NCI-H1436 treated with DMSO at 0.1 percent for 48 hours (cell line): ENCODE data around the gene ZSCAN22.
A peak's percentile ranks its signal among the peaks of the same experiment; 100 is the strongest.

Experiments
- DNase-seq: peaks from one replicate; lab custom pipeline; 2025; lab: John Stamatoyannopoulos, UW

ZSCAN22 gene

DNA sequence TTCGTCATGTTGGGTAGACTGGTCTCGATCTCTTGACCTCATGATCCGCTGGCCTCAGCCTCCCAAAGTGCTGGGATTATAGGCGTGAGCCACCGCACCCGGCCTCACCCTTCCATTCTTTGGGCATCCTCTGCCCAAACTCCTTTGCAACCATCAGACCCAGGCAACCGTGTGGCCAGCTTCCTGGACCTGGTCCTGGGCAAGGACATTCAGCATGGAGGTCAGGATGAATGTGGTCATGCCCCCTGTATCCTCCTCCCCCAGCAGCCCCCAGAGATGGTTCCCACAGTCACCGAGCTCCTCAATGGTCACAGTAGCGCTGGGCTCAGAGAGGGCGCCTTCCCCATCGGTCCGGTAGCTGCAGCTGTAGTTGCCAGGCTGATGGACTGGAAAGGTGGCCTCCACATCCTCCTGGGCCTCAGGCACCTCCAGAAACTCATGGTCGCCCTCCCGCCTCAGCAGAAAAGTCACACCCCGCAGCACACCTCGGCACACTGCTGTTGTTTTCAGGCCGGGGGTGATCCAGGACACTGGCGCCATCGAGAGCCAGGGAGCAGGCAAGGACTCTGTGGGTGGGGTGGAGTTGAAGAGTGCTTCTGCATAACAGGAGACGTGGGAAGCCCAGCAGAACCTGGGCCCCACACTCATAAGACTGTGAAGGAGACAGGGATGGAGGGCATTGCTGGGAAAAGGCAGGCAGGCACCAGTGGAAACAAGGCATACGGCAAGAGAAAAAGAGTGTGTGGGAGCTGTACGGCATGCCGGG is 25.4 kb downstream of the ZSCAN22 start:
- DNase-seq: no peak

- DNase-seq: no peak
These were observed 26.2 kb downstream of the ZSCAN22 start, which contains the start of gene A1BG for GRCh38 chr19:58352760-58353671. Gene A1BG, minus strand, starts transcription at chr19:58353492. Its CDS starts 55 bp downstream, at chr19:58353437.

DNA sequence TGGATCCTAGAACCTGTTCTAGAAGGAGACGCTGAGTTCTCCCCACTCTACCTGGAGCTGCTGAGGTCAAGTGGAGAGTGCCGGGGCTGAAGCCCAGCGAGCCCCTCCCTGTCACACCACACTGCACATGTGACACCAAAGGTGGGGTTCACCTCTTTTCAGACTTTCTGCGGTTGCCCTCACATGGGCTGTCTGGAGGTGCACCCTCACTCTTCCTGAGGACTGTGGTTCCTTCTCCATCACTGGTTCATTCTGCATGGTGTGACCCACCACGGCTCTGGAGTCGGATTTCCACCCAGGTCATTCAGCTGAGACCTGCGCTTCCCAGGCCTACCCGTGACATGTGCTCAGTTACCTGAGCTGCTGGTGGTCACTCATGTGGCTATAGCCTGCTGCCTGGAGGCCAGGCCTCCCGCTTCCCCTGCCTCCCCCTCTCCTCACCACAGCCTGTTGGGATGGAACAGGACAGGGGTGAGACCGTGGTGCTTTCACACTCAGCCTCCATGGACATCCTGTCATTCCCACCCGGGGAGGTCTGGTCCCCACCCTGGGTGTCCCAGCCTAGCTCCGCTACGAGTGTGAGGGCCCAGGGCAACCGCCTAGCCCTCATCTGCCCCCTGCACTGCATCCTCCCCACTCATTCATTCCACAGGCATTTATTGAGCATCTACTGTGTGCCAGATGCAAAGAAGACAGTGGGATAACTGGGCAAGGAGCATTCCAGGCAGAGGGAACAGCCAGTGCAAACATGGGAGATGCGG is 27.1 kb downstream of the ZSCAN22 start:
- no peak for DNase-seq

GRCh38 chr19:58354478-58355030 is 27.8 kb downstream of the ZSCAN22 start:
- DNase-seq: no peak

GRCh38 chr19:58355215-58355796 is 28.5 kb downstream of the ZSCAN22 start:
- DNase-seq: no peak

DNA sequence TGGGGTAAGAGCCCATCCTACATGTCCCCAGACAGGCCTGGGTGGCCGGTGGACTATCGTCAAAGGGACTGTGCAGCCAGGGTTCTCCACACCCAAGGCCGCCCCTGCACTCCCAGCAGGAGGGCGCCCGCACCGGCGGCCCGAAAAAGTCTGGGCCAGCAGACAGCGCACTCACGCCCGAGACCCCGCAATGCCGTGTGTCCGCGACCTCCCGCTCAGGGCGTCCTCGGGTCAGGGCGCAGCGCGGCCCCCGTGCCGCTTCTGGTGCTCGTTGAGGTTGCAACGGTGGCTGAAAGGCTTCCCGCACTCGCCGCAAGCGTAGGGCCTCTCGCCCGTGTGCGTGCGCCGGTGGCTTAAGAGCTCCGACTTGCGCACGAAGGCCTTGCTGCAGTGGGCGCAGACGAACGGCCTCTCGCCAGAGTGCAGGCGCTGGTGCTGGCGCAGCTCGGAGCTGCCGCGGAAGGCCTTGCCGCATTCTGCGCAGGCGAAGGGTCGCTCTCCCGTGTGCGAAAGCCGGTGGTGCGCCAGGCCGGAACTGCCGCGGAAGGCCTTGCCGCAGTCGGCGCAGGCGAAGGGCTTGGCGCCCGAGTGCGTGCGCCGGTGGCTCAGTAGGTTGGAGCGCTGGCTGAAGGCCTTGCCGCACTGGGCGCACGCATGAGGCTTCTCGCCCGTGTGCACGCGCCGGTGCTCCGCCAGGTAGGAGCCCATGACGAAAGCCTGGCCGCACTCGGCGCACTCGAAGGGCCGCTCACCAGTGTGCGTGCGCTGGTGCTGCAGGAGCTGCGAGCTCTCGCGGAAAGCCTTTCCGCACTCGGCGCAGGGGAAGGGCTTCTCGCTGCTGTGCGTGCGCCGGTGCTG is 29.3 kb downstream of the ZSCAN22 start:
- DNase-seq: no peak

GRCh38 chr19:58356766-58357480 is 30.1 kb downstream of the ZSCAN22 start:
- DNase-seq: no peak

- DNase-seq: no peak
These were observed 30.8 kb downstream of the ZSCAN22 start for GRCh38 chr19:58357481-58358145.

DNA sequence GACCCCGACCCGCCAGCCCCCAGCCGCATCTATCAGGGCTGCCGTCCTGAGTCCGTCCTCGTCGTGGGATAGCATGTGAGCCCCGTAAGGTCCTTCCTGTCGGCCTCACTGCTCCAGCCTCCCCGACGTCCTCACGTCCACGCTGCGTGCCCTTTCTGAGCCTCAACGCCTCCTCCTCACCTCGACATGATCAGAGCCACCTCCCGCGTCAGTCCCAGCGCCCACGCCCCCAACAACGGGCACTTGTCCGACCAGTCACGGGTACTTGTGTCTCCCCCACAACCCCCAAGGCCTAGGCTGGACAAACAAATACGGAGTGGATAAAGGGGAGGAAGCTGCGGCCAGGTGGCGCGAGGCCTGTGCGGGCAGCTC is 35.1 kb downstream of the ZSCAN22 start:
- DNase-seq: no peak

- DNase-seq: peak; percentile 92
These were observed 35.6 kb downstream of the ZSCAN22 start, which contains the start of gene ZNF497 for GRCh38 chr19:58362272-58362994. Gene ZNF497, minus strand, starts transcription at chr19:58362751. Its CDS starts 5,116 bp downstream, at chr19:58357635.

- no peak for DNase-seq
These were observed 37.4 kb downstream of the ZSCAN22 start for GRCh38 chr19:58364146-58364545.

DNA sequence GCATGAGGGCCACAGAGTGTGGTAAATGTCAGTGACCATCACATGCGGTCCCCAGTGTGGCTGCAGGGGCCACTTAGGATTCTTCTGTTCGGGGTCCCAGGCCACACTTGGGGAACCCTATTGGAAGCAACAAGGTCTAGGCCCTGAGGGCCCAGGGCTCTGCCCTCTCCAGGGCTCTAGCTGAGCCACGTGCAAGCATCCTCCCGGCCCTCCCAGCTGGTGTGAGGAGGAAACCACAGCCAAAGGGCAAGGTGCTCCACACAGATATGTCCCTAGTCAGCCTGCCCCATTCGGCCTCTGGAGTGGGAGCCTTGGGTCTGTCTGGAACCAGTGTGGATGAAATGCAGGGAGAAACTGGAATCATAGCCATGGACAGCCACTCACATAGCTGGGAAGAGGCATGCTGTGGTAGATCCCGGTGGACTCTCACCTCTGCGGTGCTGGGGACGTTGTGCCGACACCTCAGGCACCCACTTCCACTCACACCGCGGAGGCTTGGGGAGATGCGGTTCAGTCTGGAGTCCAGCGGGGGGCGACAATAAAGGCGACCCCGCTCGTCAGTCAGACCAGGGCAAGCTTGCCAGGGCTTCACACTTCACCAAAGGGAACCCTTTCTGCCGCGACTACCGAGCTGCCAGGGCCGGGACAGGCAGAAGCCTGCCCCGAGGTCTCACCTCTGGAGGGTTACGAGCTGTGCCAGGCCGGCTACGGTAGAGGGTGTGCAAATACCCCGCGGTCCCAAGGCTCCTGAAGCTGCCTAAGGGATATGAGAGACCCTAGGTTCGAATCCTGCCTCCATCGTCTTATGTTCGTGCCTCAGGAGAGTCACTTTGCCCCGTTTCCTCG is 40.0 kb downstream of the ZSCAN22 start:
- no peak for DNase-seq

DNA sequence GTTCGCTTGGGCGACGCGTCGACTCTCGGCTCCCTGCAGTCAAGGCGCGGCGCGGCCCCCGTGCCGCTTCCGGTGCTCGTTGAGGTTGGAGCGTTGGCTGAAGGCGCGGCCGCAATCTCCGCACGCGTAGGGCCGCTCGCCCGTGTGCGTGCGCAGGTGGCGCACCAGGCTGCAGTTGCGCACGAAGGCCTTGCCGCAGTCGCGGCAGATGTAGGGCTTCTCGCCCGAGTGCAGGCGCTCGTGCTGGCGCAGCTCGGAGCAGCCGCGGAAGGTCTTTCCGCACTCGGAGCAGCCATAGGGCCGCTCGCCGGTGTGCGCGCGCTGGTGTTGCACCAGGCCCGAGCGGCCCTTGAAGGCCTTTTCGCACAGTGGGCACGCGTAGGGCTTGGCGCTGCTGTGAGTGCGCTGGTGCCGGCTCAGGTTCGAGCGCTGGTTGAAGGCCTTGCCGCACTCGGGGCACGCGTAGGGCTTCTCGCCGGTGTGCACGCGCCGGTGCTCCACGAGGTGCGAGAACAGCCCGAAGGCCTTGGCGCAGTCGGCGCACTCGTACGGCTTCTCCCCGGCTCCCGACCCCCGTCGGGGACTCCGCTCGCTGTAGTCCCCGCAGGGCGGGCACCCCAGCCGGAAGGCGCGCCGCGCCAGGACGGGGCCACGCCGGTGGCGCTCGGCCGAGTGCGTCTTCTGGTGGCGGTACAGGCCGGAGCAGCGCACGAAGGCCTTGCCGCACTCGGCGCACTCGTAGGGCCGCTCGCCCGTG is 41.1 kb downstream of the ZSCAN22 start:
- no peak for DNase-seq

GRCh38 chr19:58368561-58369360 is 42.0 kb downstream of the ZSCAN22 start:
- no peak for DNase-seq

DNA sequence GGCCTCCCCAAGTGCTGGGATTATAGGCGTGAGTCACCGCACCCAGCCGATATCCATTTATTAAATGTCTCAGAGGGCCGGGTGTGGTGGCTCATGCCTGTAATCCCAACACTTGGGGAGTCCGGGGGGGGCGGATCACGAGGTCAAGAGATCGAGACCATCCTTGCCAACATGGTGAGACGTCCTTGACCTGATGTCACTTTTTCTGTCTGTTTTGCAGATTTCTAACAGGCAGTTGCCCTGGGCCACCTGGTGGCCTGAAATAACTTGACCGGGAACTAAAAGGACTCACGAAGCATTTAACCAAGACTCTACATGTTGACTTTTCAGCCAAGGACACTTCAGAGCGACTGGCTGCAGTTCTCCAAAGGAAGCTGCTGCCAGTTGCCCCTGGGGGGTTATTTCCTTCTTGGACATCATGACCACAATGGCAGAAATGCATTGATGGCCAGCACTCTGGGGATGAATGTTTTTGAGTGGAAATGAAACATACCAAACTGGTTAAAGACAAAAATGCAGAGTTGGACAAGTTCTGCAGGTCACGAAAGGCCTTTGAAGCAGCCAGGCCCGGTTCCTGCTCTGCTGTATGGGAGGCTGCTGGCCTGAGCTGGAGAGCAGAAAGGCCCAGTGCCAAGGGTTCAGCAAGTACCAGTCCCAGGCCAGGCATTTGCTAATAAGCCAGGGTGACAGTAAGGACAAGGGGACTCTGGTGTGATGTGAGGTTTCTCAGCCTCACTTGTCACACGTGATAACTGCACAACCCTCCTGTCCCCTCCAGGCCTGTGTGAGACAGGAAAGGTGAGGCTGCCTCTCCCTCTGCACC is 45.7 kb downstream of the ZSCAN22 start:
- no peak for DNase-seq
